ENCODE data around the gene LBR.

DNA sequence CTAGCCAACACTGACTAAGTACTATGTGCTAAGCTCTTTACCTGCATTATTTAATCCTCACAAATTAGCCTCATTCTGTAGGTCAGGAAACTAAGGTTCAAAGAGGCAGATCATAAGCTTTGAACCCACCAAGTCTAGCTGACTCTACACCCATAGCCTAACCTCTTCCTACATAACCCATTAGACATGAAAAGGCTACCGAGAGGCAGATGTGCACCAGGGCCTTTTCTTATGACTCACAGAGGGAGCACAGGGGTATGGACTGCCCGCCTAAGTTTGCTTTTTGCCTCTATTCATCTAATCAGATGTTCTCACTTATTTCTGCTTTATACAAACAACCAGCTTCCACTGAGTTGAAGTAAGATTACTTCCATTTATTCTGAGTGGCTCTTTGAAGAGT lies 31.5 kb downstream of the LBR start:
- TF ChIP-seq POLR2A (IDR thresholded peaks at IDR 0.05; ENCODE audit: low read length) (no peak), GATA1 (IDR thresholded peaks at IDR 0.05; ENCODE audit: low read depth, low read length) (no peak)

Data from erythroblast (primary cell).